Upper lobe of left lung (tissue), 4 donors: Measurements from ENCODE around the gene MIS18A.

Experiments
- POLR2A ChIP-seq, 4 donors: fragments of 450-650 bp; IDR thresholded peaks; one replicate each; pipeline ENCODE4 v1.5.1; 2016 to 2017; ENCODE audit warnings: antibody characterized with exemption in 4 of 4, mild to moderate bottlenecking in 2 of 4
- POLR2AphosphoS5 ChIP-seq, 2 donors: sonication (generic); formaldehyde crosslinking; IDR thresholded peaks; one replicate each; pipeline ENCODE4 v1.5.1; 2017; ENCODE audit warnings: antibody characterized with exemption in 2 of 2
- TF ChIP-seq, protein P1 (sequence below), 6 experiments: fragments of 450-650 bp in 4 of 6; fragments of 200-600 bp in 2 of 6; sonication (generic) in 2 of 6; IDR thresholded peaks; one replicate each; pipeline ENCODE4 v1.5.1; 2016 to 2019; ENCODE audit warnings: antibody characterized with exemption in 6 of 6

DNA sequence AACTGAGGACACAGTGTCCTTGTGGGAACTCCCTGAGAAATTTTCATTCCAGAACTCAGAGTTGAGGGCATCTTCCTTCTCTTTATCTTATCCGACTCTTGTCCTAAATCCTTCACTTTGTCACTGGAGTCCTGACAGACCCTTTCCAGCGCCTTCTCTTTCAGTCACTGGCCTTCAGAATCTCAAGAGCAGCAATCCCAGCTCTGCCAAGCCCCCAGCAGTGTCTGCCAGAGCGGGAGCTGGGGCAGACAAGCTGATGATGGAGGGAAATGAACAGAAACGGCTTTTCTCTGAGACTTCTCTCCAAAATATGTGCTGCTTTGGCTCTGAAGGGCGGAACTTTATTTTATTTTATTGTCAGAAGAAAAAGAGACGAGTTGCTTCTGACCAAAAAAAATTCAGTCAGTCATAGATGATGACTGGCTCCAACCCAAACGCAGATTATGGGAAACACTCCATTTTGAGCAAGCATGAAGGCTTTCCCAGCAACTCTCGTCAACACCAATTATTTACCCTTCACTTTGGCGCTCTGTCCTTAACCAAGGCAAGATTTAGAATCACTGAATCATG is 32.2 kb downstream of the MIS18A start:
- TF ChIP-seq, protein P1, sequence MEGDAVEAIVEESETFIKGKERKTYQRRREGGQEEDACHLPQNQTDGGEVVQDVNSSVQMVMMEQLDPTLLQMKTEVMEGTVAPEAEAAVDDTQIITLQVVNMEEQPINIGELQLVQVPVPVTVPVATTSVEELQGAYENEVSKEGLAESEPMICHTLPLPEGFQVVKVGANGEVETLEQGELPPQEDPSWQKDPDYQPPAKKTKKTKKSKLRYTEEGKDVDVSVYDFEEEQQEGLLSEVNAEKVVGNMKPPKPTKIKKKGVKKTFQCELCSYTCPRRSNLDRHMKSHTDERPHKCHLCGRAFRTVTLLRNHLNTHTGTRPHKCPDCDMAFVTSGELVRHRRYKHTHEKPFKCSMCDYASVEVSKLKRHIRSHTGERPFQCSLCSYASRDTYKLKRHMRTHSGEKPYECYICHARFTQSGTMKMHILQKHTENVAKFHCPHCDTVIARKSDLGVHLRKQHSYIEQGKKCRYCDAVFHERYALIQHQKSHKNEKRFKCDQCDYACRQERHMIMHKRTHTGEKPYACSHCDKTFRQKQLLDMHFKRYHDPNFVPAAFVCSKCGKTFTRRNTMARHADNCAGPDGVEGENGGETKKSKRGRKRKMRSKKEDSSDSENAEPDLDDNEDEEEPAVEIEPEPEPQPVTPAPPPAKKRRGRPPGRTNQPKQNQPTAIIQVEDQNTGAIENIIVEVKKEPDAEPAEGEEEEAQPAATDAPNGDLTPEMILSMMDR (IDR thresholded peaks at IDR 0.05): no peak
- TF ChIP-seq POLR2A (IDR thresholded peaks at IDR 0.05) (no peak), POLR2AphosphoS5 (IDR thresholded peaks at IDR 0.05) (no peak)
